GM12873 (cell line): ENCODE data around the gene DENND4B.

ENCODE experiments used
- TF ChIP-seq, protein P1 (sequence below): IDR thresholded peaks from 2 replicates; pipeline ENCODE4 v1.5.1; 2012; ENCODE audit warnings: low read depth, mild to moderate bottlenecking, moderate library complexity, low read length, control low read depth; ENCODE audit not compliant: insufficient read depth; ENCODE audit errors: missing control alignments

The DENND4B gene

DNA sequence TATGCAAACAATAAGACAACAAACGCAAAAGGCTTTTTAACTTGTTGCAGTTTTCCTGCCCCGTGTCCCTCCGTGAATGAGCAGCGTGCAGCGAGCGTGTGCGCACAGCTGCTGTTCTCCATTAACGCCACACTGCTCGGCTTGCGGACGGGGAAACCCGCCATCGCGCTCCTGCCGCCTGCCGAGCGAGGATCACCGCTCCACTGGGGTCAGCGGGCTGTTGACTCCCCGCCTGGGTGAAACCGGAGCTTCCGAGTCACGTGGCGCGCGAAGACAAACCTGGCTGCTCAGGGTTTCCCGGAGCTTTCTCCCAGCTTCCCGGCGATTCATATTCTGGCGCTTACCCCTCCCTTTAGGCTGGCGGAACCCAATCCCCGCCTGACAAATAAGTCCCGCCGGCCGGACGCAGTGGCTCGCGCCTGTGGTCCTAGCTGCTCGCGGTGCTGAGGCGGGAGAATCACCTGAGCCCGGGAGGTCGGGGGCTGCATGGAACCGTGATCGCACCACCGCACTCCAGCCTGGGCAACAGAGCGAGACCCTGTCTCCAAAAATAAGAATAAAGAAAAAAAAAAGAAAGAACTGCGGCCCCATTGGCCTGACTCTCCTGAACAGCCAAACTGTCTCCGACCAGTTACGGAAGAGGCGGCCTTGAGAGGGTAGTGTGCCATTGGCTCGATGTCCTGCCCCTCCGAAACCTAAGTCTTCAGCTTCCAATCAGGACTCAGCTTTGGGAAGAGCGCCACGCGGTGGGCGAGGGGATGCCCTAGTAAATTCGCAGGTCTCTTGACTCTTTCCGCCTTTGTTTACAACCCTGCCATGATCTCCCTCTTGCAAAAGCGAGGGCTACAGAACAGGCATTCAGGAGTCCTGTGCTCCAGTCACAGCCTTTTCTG is 20.8 kb upstream of the DENND4B start, which contains the start of gene CREB3L4:
TSS of gene CREB3L4 (plus strand) at position 796 of the 893 bp plus-strand sequence. CDS start 624 bp downstream, outside the sequence.
- TF ChIP-seq, protein P1, sequence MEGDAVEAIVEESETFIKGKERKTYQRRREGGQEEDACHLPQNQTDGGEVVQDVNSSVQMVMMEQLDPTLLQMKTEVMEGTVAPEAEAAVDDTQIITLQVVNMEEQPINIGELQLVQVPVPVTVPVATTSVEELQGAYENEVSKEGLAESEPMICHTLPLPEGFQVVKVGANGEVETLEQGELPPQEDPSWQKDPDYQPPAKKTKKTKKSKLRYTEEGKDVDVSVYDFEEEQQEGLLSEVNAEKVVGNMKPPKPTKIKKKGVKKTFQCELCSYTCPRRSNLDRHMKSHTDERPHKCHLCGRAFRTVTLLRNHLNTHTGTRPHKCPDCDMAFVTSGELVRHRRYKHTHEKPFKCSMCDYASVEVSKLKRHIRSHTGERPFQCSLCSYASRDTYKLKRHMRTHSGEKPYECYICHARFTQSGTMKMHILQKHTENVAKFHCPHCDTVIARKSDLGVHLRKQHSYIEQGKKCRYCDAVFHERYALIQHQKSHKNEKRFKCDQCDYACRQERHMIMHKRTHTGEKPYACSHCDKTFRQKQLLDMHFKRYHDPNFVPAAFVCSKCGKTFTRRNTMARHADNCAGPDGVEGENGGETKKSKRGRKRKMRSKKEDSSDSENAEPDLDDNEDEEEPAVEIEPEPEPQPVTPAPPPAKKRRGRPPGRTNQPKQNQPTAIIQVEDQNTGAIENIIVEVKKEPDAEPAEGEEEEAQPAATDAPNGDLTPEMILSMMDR: peak; percentile 53

DNA sequence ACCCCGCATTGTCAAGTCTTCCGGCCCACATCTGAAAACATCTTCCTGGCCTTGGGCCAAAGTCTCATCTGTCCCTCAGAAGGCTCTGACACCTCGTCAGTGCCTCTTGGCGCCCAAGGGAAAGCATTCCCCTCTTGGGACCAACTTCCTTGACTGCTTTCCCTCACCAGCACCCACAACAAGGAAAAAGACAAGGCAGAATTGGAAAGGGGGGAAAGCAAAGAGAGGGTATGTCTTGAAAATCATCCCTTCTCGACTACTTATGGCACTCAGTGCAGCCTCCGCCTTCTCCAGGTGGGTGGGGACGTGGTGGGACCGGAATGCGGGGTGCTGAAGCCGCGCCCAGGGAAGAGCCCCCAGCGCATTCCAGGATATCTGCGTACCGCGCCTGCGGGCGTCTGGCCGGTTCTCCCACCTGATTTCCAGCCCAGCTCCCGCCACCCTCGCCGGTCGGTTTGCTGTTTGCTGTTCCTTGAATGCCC is 17.4 kb upstream of the DENND4B start:
- TF ChIP-seq, protein P1: no peak

DNA sequence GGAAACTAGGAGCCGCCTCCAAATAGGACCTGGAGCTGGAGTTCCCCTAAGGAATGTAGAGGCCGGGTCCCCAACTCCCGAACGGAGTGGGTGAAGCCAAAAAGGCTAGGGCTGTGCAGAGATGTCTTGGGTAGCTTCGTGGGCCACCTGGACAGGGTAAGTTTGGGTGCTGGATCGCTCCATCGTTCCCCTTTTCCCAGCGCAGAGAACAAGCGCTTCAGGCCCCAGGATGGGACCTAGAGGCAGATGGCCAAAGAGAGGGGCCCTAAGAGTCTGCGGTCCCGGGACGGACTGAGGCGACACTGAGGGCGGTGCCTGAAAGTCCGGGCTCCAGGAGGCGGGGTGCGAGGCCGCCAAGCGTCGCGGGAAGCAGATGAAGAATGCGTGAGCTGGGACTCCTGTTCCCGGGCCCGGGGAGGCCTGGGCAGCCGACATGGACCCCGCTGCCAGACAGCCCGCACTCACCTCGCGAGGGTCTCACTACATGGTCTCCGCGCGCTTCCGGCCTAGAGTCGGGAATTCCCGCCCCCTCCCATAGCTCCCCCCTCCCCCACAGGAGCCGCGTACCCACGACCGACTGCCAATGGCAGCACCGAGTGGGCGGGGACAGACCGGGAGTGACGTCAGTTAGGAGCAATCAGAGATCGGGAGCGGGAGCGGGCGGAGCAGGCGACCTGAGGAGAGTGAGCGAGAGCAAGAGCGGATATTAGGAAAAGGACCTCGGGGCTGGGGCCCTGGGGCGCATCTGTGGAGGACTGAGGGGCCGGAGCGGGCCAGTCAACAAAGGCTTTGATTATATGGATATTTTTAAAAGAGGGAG is 16.7 kb upstream of the DENND4B start, which contains the start of gene SLC39A1:
TSS of gene SLC39A1 (minus strand) at position 508 of the 820 bp plus-strand sequence. CDS start 822 bp downstream, outside the sequence.
- TF ChIP-seq, protein P1: no peak

DNA sequence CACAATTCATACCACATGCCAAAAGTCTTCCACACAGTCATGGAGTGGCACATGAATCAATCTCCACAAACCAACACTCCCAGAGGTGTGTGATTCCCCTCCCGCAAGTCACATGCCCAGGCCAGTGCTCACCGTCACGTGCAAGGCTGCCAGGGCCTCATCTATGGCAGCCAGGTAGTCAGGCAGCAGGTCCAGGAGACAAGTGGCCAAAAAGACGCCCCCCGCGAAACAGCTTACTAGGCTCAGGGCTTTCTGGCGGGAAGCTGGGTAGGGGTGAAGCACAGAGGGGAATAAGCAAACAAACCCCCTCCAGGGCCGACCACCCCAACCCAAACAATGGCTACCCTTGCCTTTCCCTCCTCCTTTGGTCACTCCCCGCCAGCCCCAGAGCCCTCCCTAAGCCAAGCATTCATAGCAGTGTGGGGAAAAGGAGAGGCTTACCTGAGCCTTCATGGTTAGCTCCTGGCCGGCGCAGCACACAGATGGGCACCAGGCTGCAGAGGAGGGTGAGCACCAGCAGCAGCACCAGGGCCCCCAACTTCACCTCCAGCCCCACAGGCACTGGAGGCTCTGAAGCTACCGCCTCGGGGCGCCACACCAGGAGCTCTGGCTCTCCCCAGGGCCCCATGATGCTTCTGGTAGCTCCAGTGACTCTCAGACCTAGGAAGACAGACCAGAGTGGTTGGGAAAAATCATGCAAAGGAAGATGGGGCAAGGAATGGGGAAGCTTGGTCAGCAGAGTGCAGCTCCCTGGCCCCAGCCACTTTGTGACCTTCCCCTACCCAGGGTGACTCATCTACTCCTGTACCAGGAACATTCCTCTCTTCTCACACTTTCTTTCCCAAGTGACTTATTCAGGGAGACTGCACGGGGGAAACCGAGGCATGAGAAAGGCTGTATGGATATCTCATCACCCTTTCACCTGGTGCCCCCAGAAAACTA is 15.8 kb upstream of the DENND4B start:
- TF ChIP-seq, protein P1: peak; percentile 17

DNA sequence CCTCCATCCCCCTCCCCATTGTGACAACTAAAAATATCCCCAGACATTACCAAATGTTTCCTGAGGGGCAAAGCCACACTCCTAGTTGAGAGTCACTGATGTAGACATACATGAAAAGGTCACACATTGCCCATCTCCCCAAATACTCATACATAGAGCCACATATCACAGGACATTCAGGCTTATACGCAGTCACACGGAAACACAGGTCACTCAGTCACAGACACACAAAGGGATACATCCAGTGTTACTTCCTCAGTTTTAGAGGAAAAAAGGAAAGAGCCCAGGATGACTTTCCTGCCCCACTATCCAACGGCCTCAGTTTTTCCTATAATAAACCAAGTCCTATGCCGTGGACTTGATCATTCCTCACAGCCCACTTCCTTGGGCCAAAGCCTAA is 14.9 kb upstream of the DENND4B start:
- TF ChIP-seq, protein P1: no peak

DNA sequence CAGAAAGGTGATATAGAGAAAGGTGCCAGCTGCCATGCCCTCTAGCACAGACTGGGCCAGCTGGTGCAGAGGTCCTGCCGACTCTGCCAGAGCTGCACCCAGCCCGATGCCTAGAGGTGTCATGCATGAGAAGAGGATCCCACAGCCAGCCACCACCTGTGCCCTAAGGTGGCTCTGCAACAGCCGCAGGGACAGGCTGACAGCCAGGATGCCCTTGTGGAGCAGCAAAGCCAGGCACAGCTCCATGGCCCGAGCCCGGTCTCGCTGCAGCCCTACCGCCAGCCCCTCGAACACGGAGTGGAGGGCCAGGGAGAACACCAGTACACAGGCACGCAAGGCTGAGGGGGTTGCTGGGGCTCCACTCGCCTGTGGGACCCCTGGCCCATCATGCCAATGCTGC is 13.7 kb upstream of the DENND4B start:
- TF ChIP-seq, protein P1: no peak
